Testis (tissue), 3 donors: ENCODE data around the gene TNFRSF21. TPM values are rescaled to one million over a fixed set of nuclear protein-coding genes. Genes with fewer than 3 reads are reported as not detected.

Source experiments
- DNase-seq: peaks from one replicate; pipeline ENCODE4 v3.0.0-alpha.2; 2019
- H3K27ac ChIP-seq, 2 donors: fragments of 200-600 bp; sonication (generic); one replicate each; pipeline ENCODE4 v1.5.1; 2019
- H3K27me3 ChIP-seq: fragments of 200-600 bp; sonication (generic); one replicate; pipeline ENCODE4 v1.5.1; 2019
- H3K36me3 ChIP-seq: fragments of 200-600 bp; sonication (generic); one replicate; pipeline ENCODE4 v1.5.1; 2017; ENCODE audit warnings: low read depth; ENCODE audit errors: missing control alignments
- H3K4me1 ChIP-seq: fragments of 200-600 bp; sonication (generic); one replicate; pipeline ENCODE4 v1.5.1; 2019
- H3K4me3 ChIP-seq, 2 donors: fragments of 200-600 bp; sonication (generic); one replicate each; pipeline ENCODE4 v1.5.1; 2017 to 2019
- H3K9me3 ChIP-seq: fragments of 200-600 bp; sonication (generic); one replicate; pipeline ENCODE4 v1.5.1; 2017
- CTCF ChIP-seq, 3 experiments: fragments of 450-650 bp in 2 of 3; fragments of 200-600 bp in 1 of 3; sonication (generic) in 1 of 3; IDR thresholded peaks; one replicate each; pipeline ENCODE4 v1.5.1; 2016 to 2019; ENCODE audit warnings: antibody characterized with exemption in 3 of 3, mild to moderate bottlenecking in 2 of 3, moderate library complexity in 1 of 3
- POLR2A ChIP-seq: fragments of 450-650 bp; IDR thresholded peaks from one replicate; pipeline ENCODE4 v1.6.1; 2017; ENCODE audit warnings: antibody characterized with exemption, mild to moderate bottlenecking, moderate library complexity
- WGBS, 2 donors: methylation state at CpG; one replicate each; pipeline ENCODE4 v1.1.5; 2018; 5-methylcytosine and 5-hydroxymethylcytosine counted together
- intact Hi-C: fragments of 100-400 bp; cut with DNase I; formaldehyde crosslinking; loops from one replicate; pipeline ENCODE4 v1.15.1; 2023; ENCODE audit warnings: low total_unique reads
- polyA plus RNA-seq: library from polyadenylated mRNA; stranded (reverse); fragments of 350-450 nt; fragmentation: Illumina TruSeq; extraction: RNeasy Lipid Tissue Mini Kit (QIAGEN cat#74804); gene quantifications from one replicate; pipeline ENCODE4 v1.2.3, GENCODE V29; 2014; ENCODE audit warnings: low read depth, low replicate concordance; ENCODE audit not compliant: insufficient read depth
- total RNA-seq, 2 donors: library from RNA; depleted of rRNA; stranded (reverse); fragments of >200 nt; gene quantifications; one replicate each; pipeline ENCODE4 v1.2.3, GENCODE V29; 2016

The TNFRSF21 gene
- total and polyA plus RNA-seq, 3 donors from 2014 or later, result 11.0 to 19.3 (median 17.1) TPM

GRCh38 chr6:47247227-47247797 is 62.4 kb downstream of the TNFRSF21 start:
- H3K9me3 ChIP-seq, result no peaks in the 10 kb centered on the region
- intact Hi-C loops, result no loop called here
- no peaks in the 10 kb centered on the region for H3K36me3 ChIP-seq
- no peaks in the 10 kb centered on the region for H3K27me3 ChIP-seq
- WGBS, 2 donors, result 27 to 36% methylated on average over 2 of the region's 2 CpGs
- no peak overlapping the region for H3K4me3 ChIP-seq
- H3K4me1 ChIP-seq, result peaks cover 6% of the 10 kb centered on the region
- no peak for DNase-seq
- H3K27ac ChIP-seq, result peak overlapping the region in 1 of 2 donors; percentile 7
- TF ChIP-seq CTCF (IDR thresholded peaks at IDR 0.05), result no peak
- TF ChIP-seq POLR2A, result no peak

- Histone ChIP-seq H3K4me1 (peaks cover 6% of the 10 kb centered on the region), H3K36me3 (no peaks in the 10 kb centered on the region), H3K27me3 (no peaks in the 10 kb centered on the region), H3K9me3 (no peaks in the 10 kb centered on the region), H3K4me3 (no peak overlapping the region), H3K27ac (no peak overlapping the region)
- no peak for TF ChIP-seq POLR2A
- TF ChIP-seq CTCF (IDR thresholded peaks at IDR 0.05), result no peak
- no peak for DNase-seq
- 63 to 81% methylated on average over 2 of the region's 2 CpGs for WGBS, 2 donors
- intact Hi-C loops, result no loop called here
These were observed 63.2 kb downstream of the TNFRSF21 start for GRCh38 chr6:47246551-47246950.

GRCh38 chr6:47245745-47246371 is 63.8 kb downstream of the TNFRSF21 start:
- no peak for TF ChIP-seq CTCF (IDR thresholded peaks at IDR 0.05)
- H3K27ac ChIP-seq, result no peak overlapping the region
- no peak overlapping the region for H3K4me3 ChIP-seq
- H3K27me3 ChIP-seq, result no peaks in the 10 kb centered on the region
- H3K4me1 ChIP-seq, result peaks cover 6% of the 10 kb centered on the region
- no peaks in the 10 kb centered on the region for H3K36me3 ChIP-seq
- intact Hi-C loops, result no loop called here
- no peaks in the 10 kb centered on the region for H3K9me3 ChIP-seq
- no peak for DNase-seq
- WGBS, 2 donors, result 74 to 81% methylated on average over 2 of the region's 2 CpGs

GRCh38 chr6:47242483-47243386 is 67.0 kb downstream of the TNFRSF21 start:
- no peaks in the 10 kb centered on the region for H3K36me3 ChIP-seq
- intact Hi-C loops, result no loop called here

More at GRCh38 chr6:47242483-47243386, 67.0 kb downstream of the TNFRSF21 start:
- Histone ChIP-seq H3K4me3 (no peak overlapping the region), H3K27me3 (no peaks in the 10 kb centered on the region), H3K27ac (no peak overlapping the region), H3K4me1 (peaks cover 6% of the 10 kb centered on the region), H3K9me3 (no peaks in the 10 kb centered on the region)
- TF ChIP-seq POLR2A (no peak), CTCF (IDR thresholded peaks at IDR 0.05) (no peak)
- WGBS, 2 donors, result 59 to 72% methylated on average over 11 to 14 of the region's 14 CpGs
- peak; percentile 49 for DNase-seq
